GM12878 (cell line): ENCODE data around the gene LRRN4CL. TPM values are rescaled to one million over a fixed set of nuclear protein-coding genes. Genes with fewer than 3 reads are reported as not detected.

Experiments
- ATAC-seq: fragments of 200-7000 bp; cut with Tn5 transposase; 3 replicates; pipeline ENCODE4 v1.9.1; 2020; ENCODE audit warnings: mild to moderate bottlenecking, moderate library complexity
- BruUV-seq: library from RNA; stranded (reverse); fragments of 400-500 nt; replicated peaks from 2 replicates; lab custom pipeline; 2021; lab: Mats Ljungman, UMichigan
- CTCF ChIA-PET: fragments of 300-600 bp; sonication (Branson Sonifier 250); formaldehyde crosslinking; extraction: SDS; loops from one replicate; lab custom pipeline; 2021; ENCODE audit warnings: inconsistent platforms; lab: Yijun Ruan, JAX
- POLR2A ChIA-PET: fragments of 350-600 bp; formaldehyde crosslinking; extraction: SDS; loops from one replicate; lab custom pipeline; 2021; ENCODE audit warnings: inconsistent platforms; lab: Charles Lee
- RAD21 ChIA-PET: fragments of 300-600 bp; sonication (Branson Sonifier 250); formaldehyde crosslinking; loops from one replicate; lab custom pipeline; 2023; ENCODE audit warnings: antibody characterized with exemption; ENCODE audit not compliant: unreplicated experiment; lab: Charles Lee
- SMC1A ChIA-PET: fragments of 300-600 bp; sonication (Branson Sonifier 250); formaldehyde crosslinking; loops from one replicate; lab custom pipeline; 2023; ENCODE audit not compliant: unreplicated experiment, uncharacterized antibody; lab: Charles Lee
- DNase-seq: peaks from one replicate; pipeline ENCODE4 v3.0.0-alpha.2; 2011; ENCODE audit warnings: low read depth, low spot score
- FAIRE-seq: peaks from 3 replicates; lab custom pipeline; 2011; peaks lifted over from hg19 to GRCh38; lab: Jason Lieb, UNC
- H2AFZ ChIP-seq: 2 replicates; pipeline ENCODE4 v1.6.0; 2011; ENCODE audit warnings: low read depth, low read length, control low read depth; ENCODE audit not compliant: control insufficient read depth
- H3K27ac ChIP-seq: 2 replicates; pipeline ENCODE4 v1.5.1; 2011; ENCODE audit warnings: control low read depth; ENCODE audit not compliant: control insufficient read depth, insufficient read depth
- H3K27me3 ChIP-seq, 2 experiments: replicated peaks in 1 of 2; 2 replicates each; pipeline versions ENCODE4 v1.6.0 to v1.6.1; 2011; ENCODE audit warnings: low read length in 1 of 2; ENCODE audit not compliant: control insufficient read depth in 2 of 2, insufficient read depth in 2 of 2
- H3K36me3 ChIP-seq, 2 experiments: 2 replicates each; pipeline ENCODE4 v1.5.1; 2011; ENCODE audit warnings: low read length in 1 of 2; ENCODE audit not compliant: control insufficient read depth in 2 of 2, insufficient read depth in 2 of 2
- H3K4me1 ChIP-seq: 2 replicates; pipeline ENCODE4 v1.6.1; 2011; ENCODE audit warnings: mild to moderate bottlenecking, low read length, moderate library complexity, mixed read lengths; ENCODE audit not compliant: control insufficient read depth, insufficient read depth
- H3K4me2 ChIP-seq: 2 replicates; pipeline ENCODE4 v1.6.0; 2011; ENCODE audit warnings: control low read depth; ENCODE audit not compliant: control insufficient read depth, insufficient read depth
- H3K4me3 ChIP-seq: fragments of 200-600 bp; sonication (generic); 2 replicates; pipeline ENCODE4 v1.5.1; 2016
- H3K79me2 ChIP-seq: 2 replicates; pipeline ENCODE4 v1.6.0; 2011; ENCODE audit warnings: low read length; ENCODE audit not compliant: control insufficient read depth, insufficient read depth
- H3K9ac ChIP-seq: 2 replicates; pipeline ENCODE4 v1.8.0; 2011; ENCODE audit warnings: low read length, control low read depth, mixed read lengths; ENCODE audit not compliant: control insufficient read depth, insufficient read depth
- H3K9me3 ChIP-seq: replicated peaks from 3 replicates; pipeline ENCODE4 v1.5.1; 2011; ENCODE audit warnings: mild to moderate bottlenecking, low read length; ENCODE audit not compliant: control insufficient read depth, insufficient read depth
- H4K20me1 ChIP-seq: 2 replicates; pipeline ENCODE4 v1.6.0; 2011; ENCODE audit not compliant: control insufficient read depth, insufficient read depth
- ATF7 ChIP-seq: fragments of 450-650 bp; IDR thresholded peaks from 2 replicates; pipeline ENCODE4 v1.6.1; 2016; ENCODE audit warnings: low read depth, mild to moderate bottlenecking
- BHLHE40 ChIP-seq, 2 experiments: fragments of 450-650 bp in 1 of 2; IDR thresholded peaks; 2 replicates each; pipeline ENCODE4 v1.6.1; 2011 to 2017; ENCODE audit warnings: low read depth in 2 of 2, borderline replicate concordance in 1 of 2, improper control_type of control experiment in 1 of 2, low read length in 1 of 2, mild to moderate bottlenecking in 1 of 2
- CBX5 ChIP-seq: sonication (generic); IDR thresholded peaks from 2 replicates; pipeline ENCODE4 v1.6.1; 2016; ENCODE audit warnings: low read depth, moderate library complexity, mild to moderate bottlenecking, inconsistent platforms
- CEBPB ChIP-seq, 2 experiments: fragments of 150-350 bp in 1 of 2; IDR thresholded peaks; 2 replicates each; pipeline ENCODE4 v1.6.1; 2012 to 2014; ENCODE audit warnings: low read depth in 2 of 2, low read length in 2 of 2, borderline replicate concordance in 1 of 2, inconsistent platforms in 1 of 2
- CREB1 ChIP-seq: IDR thresholded peaks from 2 replicates; pipeline ENCODE4 v1.6.1; 2012; ENCODE audit warnings: low read depth, mild to moderate bottlenecking, inconsistent platforms
- E2F4 ChIP-seq: IDR thresholded peaks from 2 replicates; pipeline ENCODE4 v1.6.1; 2012; ENCODE audit warnings: low read depth, low read length, improper control_type of control experiment
- FOS ChIP-seq: IDR thresholded peaks from 3 replicates; pipeline ENCODE4 v1.6.1; 2011; ENCODE audit warnings: borderline replicate concordance; ENCODE audit not compliant: insufficient read length; ENCODE audit errors: extremely low read depth
- FOXM1 ChIP-seq: IDR thresholded peaks from 2 replicates; pipeline ENCODE4 v1.6.1; 2012; ENCODE audit warnings: low read depth, mild to moderate bottlenecking, inconsistent platforms, low read length, moderate library complexity
- HCFC1 ChIP-seq: fragments of 150-350 bp; IDR thresholded peaks from 2 replicates; pipeline ENCODE4 v1.6.1; 2014; ENCODE audit warnings: low read length
- MTA2 ChIP-seq: fragments of 450-650 bp; IDR thresholded peaks from 2 replicates; pipeline ENCODE4 v1.6.1; 2016; ENCODE audit warnings: low read depth, mild to moderate bottlenecking, moderate library complexity
- NFYA ChIP-seq: IDR thresholded peaks from 2 replicates; pipeline ENCODE4 v1.6.1; 2011; ENCODE audit warnings: low read depth, mild to moderate bottlenecking, low read length, improper control_type of control experiment, borderline replicate concordance
- NFYB ChIP-seq: IDR thresholded peaks from 2 replicates; pipeline ENCODE4 v1.6.1; 2011; ENCODE audit warnings: low read depth, mild to moderate bottlenecking, low read length, improper control_type of control experiment, moderate library complexity; ENCODE audit not compliant: insufficient read depth
- RB1 ChIP-seq: fragments of 450-650 bp; formaldehyde crosslinking; IDR thresholded peaks from 2 replicates; pipeline ENCODE4 v1.6.1; 2017; ENCODE audit warnings: mild to moderate bottlenecking, borderline replicate concordance
- RFX5 ChIP-seq: IDR thresholded peaks from 2 replicates; pipeline ENCODE4 v1.6.1; 2011; ENCODE audit warnings: low read depth, low read length, improper control_type of control experiment
- SP1 ChIP-seq: IDR thresholded peaks from one replicate; pipeline ENCODE4 v1.6.1; 2011; ENCODE audit warnings: low read depth, low read length
- YY1 ChIP-seq: IDR thresholded peaks from 2 replicates; pipeline ENCODE4 v1.6.1; 2011; ENCODE audit warnings: low read depth, mild to moderate bottlenecking, low read length
- ZNF384 ChIP-seq: IDR thresholded peaks from 2 replicates; pipeline ENCODE4 v1.6.1; 2012; ENCODE audit warnings: low read depth, mild to moderate bottlenecking, low read length, improper control_type of control experiment, borderline replicate concordance
- WGBS: methylation state at CpG from one replicate; pipeline ENCODE4 v1.1.6; 2016; ENCODE audit warnings: low lambda C conversion rate; ENCODE audit not compliant: insufficient replicate concordance, insufficient coverage; ENCODE audit errors: missing lambda C conversion rate; 5-methylcytosine and 5-hydroxymethylcytosine counted together
- in situ Hi-C: fragments of 300-500 bp; cut with MboI; formaldehyde crosslinking; loops from 9 replicates; pipeline ENCODE4 v1.14.3; 2018; ENCODE audit warnings: mixed read lengths
- intact Hi-C: fragments of 100-400 bp; cut with micrococcal nuclease; formaldehyde crosslinking; loops from one replicate; pipeline ENCODE4 v1.14.2; 2022; ENCODE audit not compliant: unreplicated experiment
- polyA plus RNA-seq, 11 experiments: library from polyadenylated mRNA; depleted of rRNA in 4 of 11; unstranded in 6 of 11; stranded (reverse) in 5 of 11; fragments of >200 nt; fragmentation: Nextera tagmentation in 4 of 11; fragmentation: Illumina TruSeq in 1 of 11; extraction: Ambion mirVana in 4 of 11; extraction: Trizol in 1 of 11; gene quantifications; 1 replicate in 1 of 11; 2 replicates in 10 of 11; pipeline versions ENCODE4 v1.2.1 to v1.2.3, GENCODE V29; 2011 to 2016; ENCODE audit warnings: inconsistent platforms in 2 of 11, missing spikeins in 2 of 11, low read depth in 1 of 11
- total RNA-seq, 4 experiments: library from RNA; depleted of rRNA in 3 of 4; stranded (reverse); fragments of >200 nt in 3 of 4; fragmentation: Illumina TruSeq in 1 of 4; extraction: Trizol in 1 of 4; gene quantifications; 2 replicates each; pipeline versions ENCODE4 v1.2.1 to v1.2.3, GENCODE V29; 2013 to 2021

Gene LRRN4CL
- total and polyA plus RNA-seq, 10 of the 15 experiments (the other 5 are each of a cell fraction or from before 2014, with no cell fraction given): 0.01 to 0.06 TPM; not detected in 8

DNA sequence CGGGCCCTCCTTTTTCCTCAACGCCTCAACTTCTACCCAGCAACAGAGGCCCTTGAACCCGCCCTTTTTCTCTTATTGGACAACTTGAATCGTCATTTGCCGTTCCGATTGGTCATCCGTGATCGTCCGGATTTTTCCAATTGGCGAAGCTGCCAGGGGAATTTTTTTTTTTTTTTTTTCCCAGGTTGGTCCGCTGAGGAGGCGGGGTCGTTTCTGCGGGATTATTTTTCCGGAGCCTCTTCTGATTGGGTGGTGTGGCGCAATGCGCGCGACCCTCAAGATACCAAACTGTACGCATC lies 38.5 kb upstream of the LRRN4CL start:
- Histone ChIP-seq H3K9me3 (no peaks in the 10 kb centered on the region; the same call in 2 of the 3 replicates), H3K9ac (peak overlapping the region; percentile 91), H4K20me1 (peaks cover 11% of the 10 kb centered on the region; the same call in 1 of the 2 replicates), H3K79me2 (peaks cover 72% of the 10 kb centered on the region), H3K27ac (peak overlapping the region; percentile 94), H2AFZ (peak overlapping the region; percentile 96), H3K4me3 (peak overlapping the region; percentile 100), H3K27me3 (no peaks in the 10 kb centered on the region)
- in situ Hi-C loops: no loop called here
- BruUV-seq: no TSS peak
- DNase-seq: peak; percentile 94
- ChIA-PET SMC1A (interaction anchor here (1.0 to 4.8 kb wide), 15 partner anchors 9 to 153 kb away, joined by 3 to 27 read pairs (median 4); partner anchors contain the start of genes BSCL2, C11orf98, CSKMT and GANAB), CTCF (interaction anchor here (0.8 to 5.4 kb wide), 12 partner anchors 18 to 157 kb away, joined by 3 to 34 read pairs (median 5); partner anchors contain the start of genes C11orf98, CSKMT, EEF1G and TAF6L), POLR2A (interaction anchor here (0.6 to 6.8 kb wide), 33 partner anchors 13 to 1480 kb away, joined by 3 to 79 read pairs (median 7); partner anchors contain the start of genes BSCL2, C11orf98, CSKMT and EEF1G)
- peak; percentile 76 for ATAC-seq
- peak; percentile 98 for FAIRE-seq
- WGBS: under 1% methylated on average over 16 of the region's 20 CpGs
- peak; percentile 99 for TF ChIP-seq NFYB
- peak; percentile 44 for TF ChIP-seq ATF7
- peak; percentile 98 for TF ChIP-seq RFX5
- peak; percentile 72 for TF ChIP-seq E2F4
- no peak for TF ChIP-seq RB1
- peak in 1 of 2 experiments; percentile 28; a peak in 2 of 4 replicates for TF ChIP-seq BHLHE40 (IDR thresholded peaks at IDR 0.05; ENCODE audit: borderline replicate concordance in 1 of 2, low read depth in 2 of 2, low read length in 1 of 2)
- TF ChIP-seq YY1: 0 out of 2 replicates have a peak, but pooled peaks have one; percentile 1
- TF ChIP-seq ZNF384: peak; percentile 99
- peak in 1 of 2 experiments; percentile 73; a peak in 1 of 4 replicates for TF ChIP-seq CEBPB (IDR thresholded peaks at IDR 0.05; ENCODE audit: borderline replicate concordance in 1 of 2, low read depth in 2 of 2, low read length in 2 of 2)
- no peak for TF ChIP-seq CBX5
- no peak for TF ChIP-seq HCFC1
- TF ChIP-seq FOXM1: peak; percentile 64; the same call in 1 of the 2 replicates
- peak; percentile 69 for TF ChIP-seq NFYA
- TF ChIP-seq SP1: peak; percentile 80
- no peak for TF ChIP-seq MTA2
- 0 out of 2 replicates have a peak, but pooled peaks have one; percentile 46 for TF ChIP-seq CREB1
- TF ChIP-seq FOS: peak; percentile 70
- TF ChIP-seq, all 136 proteins: peak for 13
- Histone ChIP-seq H3K36me3 (peaks cover 1 to 18% of the 10 kb centered on the region in 2 experiments; a peak in 3 of 4 replicates), H3K4me2 (peak overlapping the region; percentile 75), H3K4me1 (no peaks in the 10 kb centered on the region; the same call in 1 of the 2 replicates)
- intact Hi-C loops: loop anchor here (1.0 to 5.0 kb wide), 7 partner anchors 19 to 128 kb away; partner anchors contain the start of genes MTA2, NXF1, TAF6L and ZBTB3
- RAD21 ChIA-PET: interaction anchor here (0.6 to 5.2 kb wide), 25 partner anchors 17 to 480 kb away, joined by 3 to 44 read pairs (median 4); partner anchors contain the start of genes B3GAT3, C11orf98, CSKMT and POLR2G
